ENCODE measurements around the gene SLC35B2. TPM values are rescaled to one million over a fixed set of nuclear protein-coding genes. Genes with fewer than 3 reads are reported as not detected.

Gene SLC35B2
- total and polyA plus RNA-seq, 4 donors = 18.9 to 27.0 (median 21.1) TPM

DNA sequence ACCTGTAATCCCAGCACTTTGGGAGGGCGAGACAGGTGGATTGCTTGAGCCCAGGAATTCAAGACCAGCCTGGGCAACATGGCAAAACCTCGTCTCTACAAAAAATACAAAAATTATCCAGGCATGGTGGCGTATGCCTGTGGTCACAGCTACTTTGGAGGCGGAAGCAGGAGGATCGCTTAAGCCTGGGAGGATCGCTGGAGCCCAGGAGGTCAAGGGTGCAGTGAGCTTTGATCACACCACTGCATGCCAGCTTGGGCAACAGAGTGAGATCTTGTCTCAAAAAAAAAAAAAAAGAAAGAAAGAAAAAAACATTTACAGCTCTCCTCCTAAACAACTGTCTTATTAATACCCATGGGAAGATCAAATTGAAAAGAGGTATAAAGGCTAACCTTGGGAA, 49.4 kb downstream of the SLC35B2 start (continued):
- TF ChIP-seq, protein P1, sequence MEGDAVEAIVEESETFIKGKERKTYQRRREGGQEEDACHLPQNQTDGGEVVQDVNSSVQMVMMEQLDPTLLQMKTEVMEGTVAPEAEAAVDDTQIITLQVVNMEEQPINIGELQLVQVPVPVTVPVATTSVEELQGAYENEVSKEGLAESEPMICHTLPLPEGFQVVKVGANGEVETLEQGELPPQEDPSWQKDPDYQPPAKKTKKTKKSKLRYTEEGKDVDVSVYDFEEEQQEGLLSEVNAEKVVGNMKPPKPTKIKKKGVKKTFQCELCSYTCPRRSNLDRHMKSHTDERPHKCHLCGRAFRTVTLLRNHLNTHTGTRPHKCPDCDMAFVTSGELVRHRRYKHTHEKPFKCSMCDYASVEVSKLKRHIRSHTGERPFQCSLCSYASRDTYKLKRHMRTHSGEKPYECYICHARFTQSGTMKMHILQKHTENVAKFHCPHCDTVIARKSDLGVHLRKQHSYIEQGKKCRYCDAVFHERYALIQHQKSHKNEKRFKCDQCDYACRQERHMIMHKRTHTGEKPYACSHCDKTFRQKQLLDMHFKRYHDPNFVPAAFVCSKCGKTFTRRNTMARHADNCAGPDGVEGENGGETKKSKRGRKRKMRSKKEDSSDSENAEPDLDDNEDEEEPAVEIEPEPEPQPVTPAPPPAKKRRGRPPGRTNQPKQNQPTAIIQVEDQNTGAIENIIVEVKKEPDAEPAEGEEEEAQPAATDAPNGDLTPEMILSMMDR (IDR thresholded peaks at IDR 0.05; ENCODE audit: low read depth, low read length, missing input control) = no peak
- TF ChIP-seq FOXA1 (IDR thresholded peaks at IDR 0.05) (no peak), HNF4A (conservative IDR thresholded peaks at IDR 0.05) (peak; percentile 71 to 78), GABPA (IDR thresholded peaks at IDR 0.05 in 1 of 2, conservative IDR thresholded peaks at IDR 0.05 in 1 of 2) (no peak)
- TF ChIP-seq, protein P2, sequence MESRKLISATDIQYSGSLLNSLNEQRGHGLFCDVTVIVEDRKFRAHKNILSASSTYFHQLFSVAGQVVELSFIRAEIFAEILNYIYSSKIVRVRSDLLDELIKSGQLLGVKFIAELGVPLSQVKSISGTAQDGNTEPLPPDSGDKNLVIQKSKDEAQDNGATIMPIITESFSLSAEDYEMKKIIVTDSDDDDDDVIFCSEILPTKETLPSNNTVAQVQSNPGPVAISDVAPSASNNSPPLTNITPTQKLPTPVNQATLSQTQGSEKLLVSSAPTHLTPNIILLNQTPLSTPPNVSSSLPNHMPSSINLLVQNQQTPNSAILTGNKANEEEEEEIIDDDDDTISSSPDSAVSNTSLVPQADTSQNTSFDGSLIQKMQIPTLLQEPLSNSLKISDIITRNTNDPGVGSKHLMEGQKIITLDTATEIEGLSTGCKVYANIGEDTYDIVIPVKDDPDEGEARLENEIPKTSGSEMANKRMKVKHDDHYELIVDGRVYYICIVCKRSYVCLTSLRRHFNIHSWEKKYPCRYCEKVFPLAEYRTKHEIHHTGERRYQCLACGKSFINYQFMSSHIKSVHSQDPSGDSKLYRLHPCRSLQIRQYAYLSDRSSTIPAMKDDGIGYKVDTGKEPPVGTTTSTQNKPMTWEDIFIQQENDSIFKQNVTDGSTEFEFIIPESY (IDR thresholded peaks at IDR 0.05) = no peak

Small RNAs within 50 kb of the gene (small RNA-seq; reads per million reads assigned to genes)
- gene RN7SL811P = not detected

Other genes starting within 250 kb of the SLC35B2 start
- gene MRPL14, start 130.1 kb downstream of the SLC35B2 start, total RNA-seq = 10 to 100 TPM; 34.6 to 36.9 TPM
- 100 to 1,000 TPM in 1 of 2 donors, 10 to 100 TPM in 1; 44.9 to 118 TPM for gene MRPL14, start 130.1 kb downstream of the SLC35B2 start, polyA plus RNA-seq
- gene TMEM63B, start 130.0 kb downstream of the SLC35B2 start, total RNA-seq = 10 to 100 TPM; 53.8 to 64.9 TPM
- 10 to 100 TPM in 1 of 2 donors, 1 to 10 TPM in 1; 9.6 to 21.4 TPM for gene TMEM63B, start 130.0 kb downstream of the SLC35B2 start, polyA plus RNA-seq
- gene CAPN11, start 98.7 kb downstream of the SLC35B2 start, total RNA-seq = under 1 TPM; 0.08 to 0.19 TPM
- under 1 TPM in 1 of 2 donors, not detected in 1; 0.09 TPM for gene CAPN11, start 98.7 kb downstream of the SLC35B2 start, polyA plus RNA-seq
- gene MYMX, start 40.6 kb downstream of the SLC35B2 start, total RNA-seq = not detected
- gene MYMX, start 40.6 kb downstream of the SLC35B2 start, polyA plus RNA-seq = under 1 TPM in 1 of 2 donors, not detected in 1; 0.14 TPM
- 10 to 100 TPM; 15.8 to 67.2 TPM for gene SLC29A1, start 33.9 kb downstream of the SLC35B2 start, total RNA-seq
- 10 to 100 TPM; 15.1 to 17.5 TPM for gene SLC29A1, start 33.9 kb downstream of the SLC35B2 start, polyA plus RNA-seq
- 100 to 1,000 TPM; 170 to 281 TPM for gene HSP90AB1, start 10.4 kb downstream of the SLC35B2 start, total RNA-seq
- gene HSP90AB1, start 10.4 kb downstream of the SLC35B2 start, polyA plus RNA-seq = 100 to 1,000 TPM; 129 to 235 TPM
- gene NFKBIE, start 8.0 kb upstream of the SLC35B2 start, total RNA-seq = 1 to 10 TPM; 4.9 TPM
- 1 to 10 TPM; 3.7 to 4.6 TPM for gene NFKBIE, start 8.0 kb upstream of the SLC35B2 start, polyA plus RNA-seq
- gene TMEM151B, start 12.9 kb upstream of the SLC35B2 start, total RNA-seq = not detected
- not detected for gene TMEM151B, start 12.9 kb upstream of the SLC35B2 start, polyA plus RNA-seq
- gene AARS2, start 55.8 kb upstream of the SLC35B2 start, total RNA-seq = 1 to 10 TPM; 9.2 to 9.6 TPM
- 1 to 10 TPM; 1.9 to 4.5 TPM for gene AARS2, start 55.8 kb upstream of the SLC35B2 start, polyA plus RNA-seq
- gene SPATS1, start 85.1 kb upstream of the SLC35B2 start, total RNA-seq = not detected
- gene SPATS1, start 85.1 kb upstream of the SLC35B2 start, polyA plus RNA-seq = not detected
- 10 to 100 TPM; 12.2 to 12.3 TPM for gene CDC5L, start 130.2 kb upstream of the SLC35B2 start, total RNA-seq
- 1 to 10 TPM; 5.4 to 9.8 TPM for gene CDC5L, start 130.2 kb upstream of the SLC35B2 start, polyA plus RNA-seq